ENCODE results near the gene USF1. TPM values are rescaled to one million over a fixed set of nuclear protein-coding genes. Genes with fewer than 3 reads are reported as not detected.
A peak's percentile ranks its signal among the peaks of the same experiment; 100 is the strongest.

Gene USF1
- total and polyA plus RNA-seq, 2 experiments from 2014 or later = 23.8 to 74.8 TPM

DNA sequence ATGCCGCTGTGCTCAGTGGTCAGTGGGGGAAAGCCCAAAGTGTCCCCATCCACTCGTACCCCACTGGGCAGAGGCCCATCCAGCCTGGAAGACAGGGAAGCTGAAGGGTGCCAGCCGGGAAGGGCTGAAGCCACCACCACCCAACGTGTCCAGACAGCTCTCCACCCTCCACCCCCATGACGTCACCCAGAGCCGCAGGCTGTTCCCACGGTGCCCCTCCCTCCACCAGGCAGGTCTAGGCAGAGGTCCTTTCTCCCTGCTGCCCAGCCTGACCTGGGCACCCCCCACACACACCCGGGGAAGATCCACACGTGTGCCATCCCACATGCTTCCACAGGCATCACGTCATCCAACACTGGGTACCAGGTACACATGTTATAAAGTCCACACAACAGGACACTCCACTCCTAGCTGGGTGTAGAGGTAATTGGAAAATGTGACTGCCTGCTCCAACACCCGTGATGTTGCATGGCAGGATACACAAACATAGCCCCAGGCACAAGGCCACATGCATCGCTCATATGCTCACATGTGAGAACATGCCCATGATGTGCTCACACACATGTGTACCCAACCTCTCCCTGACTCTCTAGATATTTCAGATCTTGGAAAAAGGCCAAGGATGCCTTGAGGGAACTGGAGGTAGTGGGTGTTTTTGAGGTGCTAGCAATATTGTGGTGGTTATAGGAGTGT, 29.0 kb upstream of the USF1 start:
- no peaks in the 10 kb centered on the region for H3K9me2 ChIP-seq (ENCODE audit: insufficient read depth)
- H3K27me3 Mint-ChIP-seq (ENCODE audit: insufficient read depth, low read depth, poor library complexity) = peaks cover 13% of the 10 kb centered on the region
- no peaks in the 10 kb centered on the region for H4K20me1 ChIP-seq (replicated peaks; ENCODE audit: insufficient read depth)
- no peaks in the 10 kb centered on the region for H3F3A ChIP-seq (replicated peaks; ENCODE audit: low read depth)
- no peak overlapping the region for H2AFZ ChIP-seq
- DNase-seq (ENCODE audit: low spot score) = no peak
- no peak overlapping the region for H3K4me2 ChIP-seq
- no peaks in the 10 kb centered on the region for H3K36me3 ChIP-seq (ENCODE audit: insufficient read depth)
- H3K36me3 Mint-ChIP-seq (ENCODE audit: low read depth) = no peaks in the 10 kb centered on the region
- no peaks in the 10 kb centered on the region; the same call in 2 of the 3 replicates for H3K4me1 Mint-ChIP-seq
- no peak overlapping the region for H3K27ac ChIP-seq (ENCODE audit: low read depth)
- no peaks in the 10 kb centered on the region for H3K27me3 ChIP-seq (ENCODE audit: insufficient read depth)
- no peak overlapping the region for H3K4me3 ChIP-seq
- H3K4me1 ChIP-seq (ENCODE audit: insufficient read depth) = no peaks in the 10 kb centered on the region; the same call in 1 of the 2 replicates
- no peaks in the 10 kb centered on the region for H3K9me3 Mint-ChIP-seq
- no peak overlapping the region for H3K4me3 Mint-ChIP-seq
- H3K79me2 ChIP-seq (replicated peaks; ENCODE audit: insufficient read depth) = no peaks in the 10 kb centered on the region
- TF ChIP-seq ZNF331 (CRISPR knock-in tag; IDR thresholded peaks at IDR 0.05; ENCODE audit: low read depth) (no peak), NANOG (IDR thresholded peaks at IDR 0.05; ENCODE audit: borderline replicate concordance) (no peak), STAT1 (IDR thresholded peaks at IDR 0.05; ENCODE audit: unreplicated experiment) (no peak), ZNF114 (CRISPR knock-in tag; IDR thresholded peaks at IDR 0.05) (no peak), CREB1 (CRISPR knock-in tag; IDR thresholded peaks at IDR 0.05; ENCODE audit: low read depth) (no peak), EZH2phosphoT487 (IDR thresholded peaks at IDR 0.05; ENCODE audit: unreplicated experiment) (no peak)
- TF ChIP-seq, protein P1, sequence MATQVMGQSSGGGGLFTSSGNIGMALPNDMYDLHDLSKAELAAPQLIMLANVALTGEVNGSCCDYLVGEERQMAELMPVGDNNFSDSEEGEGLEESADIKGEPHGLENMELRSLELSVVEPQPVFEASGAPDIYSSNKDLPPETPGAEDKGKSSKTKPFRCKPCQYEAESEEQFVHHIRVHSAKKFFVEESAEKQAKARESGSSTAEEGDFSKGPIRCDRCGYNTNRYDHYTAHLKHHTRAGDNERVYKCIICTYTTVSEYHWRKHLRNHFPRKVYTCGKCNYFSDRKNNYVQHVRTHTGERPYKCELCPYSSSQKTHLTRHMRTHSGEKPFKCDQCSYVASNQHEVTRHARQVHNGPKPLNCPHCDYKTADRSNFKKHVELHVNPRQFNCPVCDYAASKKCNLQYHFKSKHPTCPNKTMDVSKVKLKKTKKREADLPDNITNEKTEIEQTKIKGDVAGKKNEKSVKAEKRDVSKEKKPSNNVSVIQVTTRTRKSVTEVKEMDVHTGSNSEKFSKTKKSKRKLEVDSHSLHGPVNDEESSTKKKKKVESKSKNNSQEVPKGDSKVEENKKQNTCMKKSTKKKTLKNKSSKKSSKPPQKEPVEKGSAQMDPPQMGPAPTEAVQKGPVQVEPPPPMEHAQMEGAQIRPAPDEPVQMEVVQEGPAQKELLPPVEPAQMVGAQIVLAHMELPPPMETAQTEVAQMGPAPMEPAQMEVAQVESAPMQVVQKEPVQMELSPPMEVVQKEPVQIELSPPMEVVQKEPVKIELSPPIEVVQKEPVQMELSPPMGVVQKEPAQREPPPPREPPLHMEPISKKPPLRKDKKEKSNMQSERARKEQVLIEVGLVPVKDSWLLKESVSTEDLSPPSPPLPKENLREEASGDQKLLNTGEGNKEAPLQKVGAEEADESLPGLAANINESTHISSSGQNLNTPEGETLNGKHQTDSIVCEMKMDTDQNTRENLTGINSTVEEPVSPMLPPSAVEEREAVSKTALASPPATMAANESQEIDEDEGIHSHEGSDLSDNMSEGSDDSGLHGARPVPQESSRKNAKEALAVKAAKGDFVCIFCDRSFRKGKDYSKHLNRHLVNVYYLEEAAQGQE (IDR thresholded peaks at IDR 0.05; ENCODE audit: unreplicated experiment) = no peak
- no peak for ATAC-seq
- no peak overlapping the region; the same call in 1 of the 2 replicates for H3K27ac Mint-ChIP-seq

DNA sequence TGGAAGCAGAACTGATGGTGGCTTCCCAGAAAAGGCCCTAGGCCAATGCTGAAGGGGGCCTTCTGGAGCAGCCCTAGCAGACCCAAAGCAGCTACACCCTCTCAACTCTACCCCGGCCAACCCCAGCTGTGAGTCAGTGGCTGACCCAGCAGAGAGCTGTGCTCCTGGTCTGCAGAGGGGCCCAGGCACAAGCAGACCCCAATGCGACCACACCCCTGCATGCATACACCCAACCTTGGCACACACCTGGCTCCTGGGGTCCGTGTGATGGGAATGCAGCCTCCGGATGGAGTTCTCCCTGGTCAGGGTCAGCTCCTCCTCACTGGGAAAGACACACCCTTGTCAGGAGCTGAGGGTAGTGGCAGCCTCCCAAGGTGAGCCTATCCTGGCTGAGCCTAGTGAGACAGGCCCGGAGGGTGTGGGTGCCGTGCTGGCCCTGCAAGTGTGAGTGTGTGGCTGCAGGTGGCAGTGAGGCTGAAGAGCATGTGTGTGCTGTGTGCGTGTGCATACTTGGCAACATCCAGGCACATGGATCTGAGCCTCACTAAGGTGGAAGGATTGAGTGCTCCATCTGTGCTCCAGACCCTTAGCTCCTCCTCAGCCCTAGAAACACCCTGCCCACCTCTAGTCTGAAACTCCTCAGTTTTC, 27.8 kb upstream of the USF1 start:
- Histone ChIP-seq H3K79me2 (replicated peaks; ENCODE audit: insufficient read depth) (no peaks in the 10 kb centered on the region), H2AFZ (no peak overlapping the region), H3K4me2 (no peak overlapping the region), H3K4me3 (no peak overlapping the region), H3K27ac (ENCODE audit: low read depth) (no peak overlapping the region), H3F3A (replicated peaks; ENCODE audit: low read depth) (no peaks in the 10 kb centered on the region), H4K20me1 (replicated peaks; ENCODE audit: insufficient read depth) (no peaks in the 10 kb centered on the region), H3K27me3 (ENCODE audit: insufficient read depth) (no peaks in the 10 kb centered on the region), H3K4me1 (ENCODE audit: insufficient read depth) (0 out of 2 replicates have a peak, but pooled peaks cover 2% of the 10 kb centered on the region), H3K36me3 (ENCODE audit: insufficient read depth) (no peaks in the 10 kb centered on the region), H3K9me2 (ENCODE audit: insufficient read depth) (no peaks in the 10 kb centered on the region)
- Mint-ChIP-seq H3K9me3 (no peaks in the 10 kb centered on the region), H3K27me3 (ENCODE audit: insufficient read depth, low read depth, poor library complexity) (peaks cover 8% of the 10 kb centered on the region), H3K27ac (no peak overlapping the region), H3K4me1 (no peaks in the 10 kb centered on the region; the same call in 2 of the 3 replicates), H3K4me3 (no peak overlapping the region), H3K36me3 (ENCODE audit: low read depth) (no peaks in the 10 kb centered on the region)
- DNase-seq (ENCODE audit: low spot score) (no peak), ATAC-seq (peak; percentile 52)
- TF ChIP-seq, protein P2, sequence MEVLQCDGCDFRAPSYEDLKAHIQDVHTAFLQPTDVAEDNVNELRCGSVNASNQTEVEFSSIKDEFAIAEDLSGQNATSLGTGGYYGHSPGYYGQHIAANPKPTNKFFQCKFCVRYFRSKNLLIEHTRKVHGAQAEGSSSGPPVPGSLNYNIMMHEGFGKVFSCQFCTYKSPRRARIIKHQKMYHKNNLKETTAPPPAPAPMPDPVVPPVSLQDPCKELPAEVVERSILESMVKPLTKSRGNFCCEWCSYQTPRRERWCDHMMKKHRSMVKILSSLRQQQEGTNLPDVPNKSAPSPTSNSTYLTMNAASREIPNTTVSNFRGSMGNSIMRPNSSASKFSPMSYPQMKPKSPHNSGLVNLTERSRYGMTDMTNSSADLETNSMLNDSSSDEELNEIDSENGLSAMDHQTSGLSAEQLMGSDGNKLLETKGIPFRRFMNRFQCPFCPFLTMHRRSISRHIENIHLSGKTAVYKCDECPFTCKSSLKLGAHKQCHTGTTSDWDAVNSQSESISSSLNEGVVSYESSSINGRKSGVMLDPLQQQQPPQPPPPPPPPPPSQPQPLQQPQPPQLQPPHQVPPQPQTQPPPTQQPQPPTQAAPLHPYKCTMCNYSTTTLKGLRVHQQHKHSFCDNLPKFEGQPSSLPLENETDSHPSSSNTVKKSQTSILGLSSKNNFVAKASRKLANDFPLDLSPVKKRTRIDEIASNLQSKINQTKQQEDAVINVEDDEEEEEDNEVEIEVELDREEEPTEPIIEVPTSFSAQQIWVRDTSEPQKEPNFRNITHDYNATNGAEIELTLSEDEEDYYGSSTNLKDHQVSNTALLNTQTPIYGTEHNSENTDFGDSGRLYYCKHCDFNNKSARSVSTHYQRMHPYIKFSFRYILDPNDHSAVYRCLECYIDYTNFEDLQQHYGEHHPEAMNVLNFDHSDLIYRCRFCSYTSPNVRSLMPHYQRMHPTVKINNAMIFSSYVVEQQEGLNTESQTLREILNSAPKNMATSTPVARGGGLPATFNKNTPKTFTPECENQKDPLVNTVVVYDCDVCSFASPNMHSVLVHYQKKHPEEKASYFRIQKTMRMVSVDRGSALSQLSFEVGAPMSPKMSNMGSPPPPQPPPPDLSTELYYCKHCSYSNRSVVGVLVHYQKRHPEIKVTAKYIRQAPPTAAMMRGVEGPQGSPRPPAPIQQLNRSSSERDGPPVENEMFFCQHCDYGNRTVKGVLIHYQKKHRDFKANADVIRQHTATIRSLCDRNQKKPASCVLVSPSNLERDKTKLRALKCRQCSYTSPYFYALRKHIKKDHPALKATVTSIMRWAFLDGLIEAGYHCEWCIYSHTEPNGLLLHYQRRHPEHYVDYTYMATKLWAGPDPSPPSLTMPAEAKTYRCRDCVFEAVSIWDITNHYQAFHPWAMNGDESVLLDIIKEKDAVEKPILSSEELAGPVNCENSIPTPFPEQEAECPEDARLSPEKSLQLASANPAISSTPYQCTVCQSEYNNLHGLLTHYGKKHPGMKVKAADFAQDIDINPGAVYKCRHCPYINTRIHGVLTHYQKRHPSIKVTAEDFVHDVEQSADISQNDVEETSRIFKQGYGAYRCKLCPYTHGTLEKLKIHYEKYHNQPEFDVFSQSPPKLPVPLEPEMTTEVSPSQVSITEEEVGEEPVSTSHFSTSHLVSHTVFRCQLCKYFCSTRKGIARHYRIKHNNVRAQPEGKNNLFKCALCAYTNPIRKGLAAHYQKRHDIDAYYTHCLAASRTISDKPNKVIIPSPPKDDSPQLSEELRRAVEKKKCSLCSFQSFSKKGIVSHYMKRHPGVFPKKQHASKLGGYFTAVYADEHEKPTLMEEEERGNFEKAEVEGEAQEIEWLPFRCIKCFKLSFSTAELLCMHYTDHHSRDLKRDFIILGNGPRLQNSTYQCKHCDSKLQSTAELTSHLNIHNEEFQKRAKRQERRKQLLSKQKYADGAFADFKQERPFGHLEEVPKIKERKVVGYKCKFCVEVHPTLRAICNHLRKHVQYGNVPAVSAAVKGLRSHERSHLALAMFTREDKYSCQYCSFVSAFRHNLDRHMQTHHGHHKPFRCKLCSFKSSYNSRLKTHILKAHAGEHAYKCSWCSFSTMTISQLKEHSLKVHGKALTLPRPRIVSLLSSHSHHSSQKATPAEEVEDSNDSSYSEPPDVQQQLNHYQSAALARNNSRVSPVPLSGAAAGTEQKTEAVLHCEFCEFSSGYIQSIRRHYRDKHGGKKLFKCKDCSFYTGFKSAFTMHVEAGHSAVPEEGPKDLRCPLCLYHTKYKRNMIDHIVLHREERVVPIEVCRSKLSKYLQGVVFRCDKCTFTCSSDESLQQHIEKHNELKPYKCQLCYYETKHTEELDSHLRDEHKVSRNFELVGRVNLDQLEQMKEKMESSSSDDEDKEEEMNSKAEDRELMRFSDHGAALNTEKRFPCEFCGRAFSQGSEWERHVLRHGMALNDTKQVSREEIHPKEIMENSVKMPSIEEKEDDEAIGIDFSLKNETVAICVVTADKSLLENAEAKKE (CRISPR knock-in tag; IDR thresholded peaks at IDR 0.05) = no peak
- TF ChIP-seq, protein P3, sequence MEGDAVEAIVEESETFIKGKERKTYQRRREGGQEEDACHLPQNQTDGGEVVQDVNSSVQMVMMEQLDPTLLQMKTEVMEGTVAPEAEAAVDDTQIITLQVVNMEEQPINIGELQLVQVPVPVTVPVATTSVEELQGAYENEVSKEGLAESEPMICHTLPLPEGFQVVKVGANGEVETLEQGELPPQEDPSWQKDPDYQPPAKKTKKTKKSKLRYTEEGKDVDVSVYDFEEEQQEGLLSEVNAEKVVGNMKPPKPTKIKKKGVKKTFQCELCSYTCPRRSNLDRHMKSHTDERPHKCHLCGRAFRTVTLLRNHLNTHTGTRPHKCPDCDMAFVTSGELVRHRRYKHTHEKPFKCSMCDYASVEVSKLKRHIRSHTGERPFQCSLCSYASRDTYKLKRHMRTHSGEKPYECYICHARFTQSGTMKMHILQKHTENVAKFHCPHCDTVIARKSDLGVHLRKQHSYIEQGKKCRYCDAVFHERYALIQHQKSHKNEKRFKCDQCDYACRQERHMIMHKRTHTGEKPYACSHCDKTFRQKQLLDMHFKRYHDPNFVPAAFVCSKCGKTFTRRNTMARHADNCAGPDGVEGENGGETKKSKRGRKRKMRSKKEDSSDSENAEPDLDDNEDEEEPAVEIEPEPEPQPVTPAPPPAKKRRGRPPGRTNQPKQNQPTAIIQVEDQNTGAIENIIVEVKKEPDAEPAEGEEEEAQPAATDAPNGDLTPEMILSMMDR (conservative IDR thresholded peaks at IDR 0.05; ENCODE audit: low read depth in 2 of 2) = peak in 1 of 2 experiments; percentile 23; a peak in 2 of 4 replicates

Data from GM23338 (cell line).